Fibroblast of villous mesenchyme (primary cell): ENCODE data around the gene AANAT. TPM values are rescaled to one million over a fixed set of nuclear protein-coding genes. Genes with fewer than 3 reads are reported as not detected.

ENCODE experiments used
- DNase-seq: peaks from one replicate; pipeline ENCODE4 v3.0.0-alpha.2; 2010; ENCODE audit warnings: low read depth
- H3K4me3 ChIP-seq: 2 replicates; pipeline ENCODE4 v1.5.1; 2011; ENCODE audit warnings: low read depth, mild to moderate bottlenecking, low read length
- total RNA-seq: library from RNA; depleted of rRNA; stranded (reverse); fragments of >200 nt; gene quantifications from 2 replicates; pipeline ENCODE4 v1.2.3, GENCODE V29; 2012
- TF ChIP-seq, protein P1 (sequence below): IDR thresholded peaks from 2 replicates; pipeline ENCODE4 v1.5.1; 2012; ENCODE audit warnings: low read depth, mild to moderate bottlenecking, low read length; ENCODE audit not compliant: insufficient read depth

AANAT gene
- total RNA-seq, 1 donor: not detected

GRCh38 chr17:76446449-76447231, 20.8 kb upstream of the AANAT start:
- TF ChIP-seq, protein P1, sequence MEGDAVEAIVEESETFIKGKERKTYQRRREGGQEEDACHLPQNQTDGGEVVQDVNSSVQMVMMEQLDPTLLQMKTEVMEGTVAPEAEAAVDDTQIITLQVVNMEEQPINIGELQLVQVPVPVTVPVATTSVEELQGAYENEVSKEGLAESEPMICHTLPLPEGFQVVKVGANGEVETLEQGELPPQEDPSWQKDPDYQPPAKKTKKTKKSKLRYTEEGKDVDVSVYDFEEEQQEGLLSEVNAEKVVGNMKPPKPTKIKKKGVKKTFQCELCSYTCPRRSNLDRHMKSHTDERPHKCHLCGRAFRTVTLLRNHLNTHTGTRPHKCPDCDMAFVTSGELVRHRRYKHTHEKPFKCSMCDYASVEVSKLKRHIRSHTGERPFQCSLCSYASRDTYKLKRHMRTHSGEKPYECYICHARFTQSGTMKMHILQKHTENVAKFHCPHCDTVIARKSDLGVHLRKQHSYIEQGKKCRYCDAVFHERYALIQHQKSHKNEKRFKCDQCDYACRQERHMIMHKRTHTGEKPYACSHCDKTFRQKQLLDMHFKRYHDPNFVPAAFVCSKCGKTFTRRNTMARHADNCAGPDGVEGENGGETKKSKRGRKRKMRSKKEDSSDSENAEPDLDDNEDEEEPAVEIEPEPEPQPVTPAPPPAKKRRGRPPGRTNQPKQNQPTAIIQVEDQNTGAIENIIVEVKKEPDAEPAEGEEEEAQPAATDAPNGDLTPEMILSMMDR: no peak
- DNase-seq: peak; percentile 95
- H3K4me3 ChIP-seq: peak overlapping the region; percentile 7

DNA sequence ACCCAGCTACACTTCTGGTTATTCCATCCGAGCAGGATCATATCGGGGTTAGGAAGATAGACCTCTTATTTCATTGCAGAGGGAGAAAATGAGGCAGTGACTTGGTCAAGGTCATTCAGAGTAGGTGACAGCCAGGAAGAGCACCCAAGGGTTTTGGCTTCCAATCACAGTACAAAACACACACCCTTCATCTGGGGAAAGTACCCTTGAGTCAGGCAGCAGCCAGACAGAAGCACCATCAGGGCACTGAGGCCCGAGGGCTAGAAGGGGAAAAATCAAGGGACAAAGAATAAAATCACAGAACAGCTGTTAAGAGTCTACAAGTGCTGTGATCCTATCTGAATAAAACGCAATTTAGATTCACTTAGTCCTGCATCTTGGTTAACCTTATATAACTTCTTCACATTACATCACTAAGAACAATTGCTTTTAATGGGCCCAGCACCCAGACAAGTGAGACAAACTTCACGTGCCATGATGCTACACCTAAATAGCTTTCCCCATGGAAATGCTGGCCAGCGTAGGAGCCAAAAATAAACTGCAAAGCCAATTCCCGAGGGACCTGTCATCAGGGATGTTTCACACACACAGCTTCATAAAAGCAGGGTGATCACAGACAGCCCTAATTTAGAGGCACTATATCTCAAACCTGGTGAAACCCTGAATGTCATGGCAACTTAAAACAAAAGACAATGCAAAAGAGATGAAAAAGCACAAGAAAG, 19.3 kb upstream of the AANAT start:
- no peak overlapping the region for H3K4me3 ChIP-seq
- TF ChIP-seq, protein P1: no peak
- DNase-seq: peak; percentile 48

GRCh38 chr17:76449126-76449525, 18.3 kb upstream of the AANAT start:
- TF ChIP-seq, protein P1: no peak
- no peak for DNase-seq
- H3K4me3 ChIP-seq: no peak overlapping the region

DNA sequence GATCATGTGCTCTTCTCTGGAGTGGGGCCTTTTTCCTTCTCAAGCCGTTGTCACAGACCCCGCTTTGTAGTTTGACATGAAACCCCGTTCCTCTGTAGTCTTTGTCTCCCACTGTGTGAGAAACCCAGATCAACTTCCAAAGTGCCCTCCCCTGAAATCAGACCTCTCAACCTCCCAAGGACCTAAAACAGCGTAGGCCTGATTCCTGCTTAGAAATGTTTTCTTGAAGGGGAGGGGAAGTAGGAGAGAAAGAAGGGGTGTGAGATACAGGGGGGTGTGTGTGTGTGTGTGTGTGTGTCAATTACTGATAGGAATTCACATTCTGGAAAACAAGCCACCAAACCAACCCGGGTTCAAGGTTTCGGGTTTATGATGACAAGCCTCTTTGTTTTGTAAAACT, 15.9 kb upstream of the AANAT start:
- no peak for DNase-seq
- H3K4me3 ChIP-seq: peak overlapping the region; percentile 72
- TF ChIP-seq, protein P1: no peak

GRCh38 chr17:76452127-76452659, 15.2 kb upstream of the AANAT start:
- H3K4me3 ChIP-seq: peak overlapping the region; percentile 72
- no peak for DNase-seq
- TF ChIP-seq, protein P1: no peak

GRCh38 chr17:76452660-76453430, 14.6 kb upstream of the AANAT start, which contains the start of gene UBE2O:
TSS of gene UBE2O (minus strand) at chr17:76453152. CDS start at chr17:76453141, 11 bp downstream.
- TF ChIP-seq, protein P1: peak; percentile 25
- DNase-seq: peak; percentile 82
- peak within 1 kb of the TSS; percentile 72 for H3K4me3 ChIP-seq
